ENCODE results near the gene RRAGC. TPM values are rescaled to one million over a fixed set of nuclear protein-coding genes. Genes with fewer than 3 reads are reported as not detected.
A peak's percentile ranks its signal among the peaks of the same experiment; 100 is the strongest.
"Not testable (repeated sequence)": the region's sequence is repeated elsewhere in the genome, so short reads cannot be mapped to it uniquely, and the experiment has no call there.

Gene RRAGC
- polyA plus RNA-seq, 12 donors = 19.1 to 29.1 (median 21.8) TPM; not detected in 1

DNA sequence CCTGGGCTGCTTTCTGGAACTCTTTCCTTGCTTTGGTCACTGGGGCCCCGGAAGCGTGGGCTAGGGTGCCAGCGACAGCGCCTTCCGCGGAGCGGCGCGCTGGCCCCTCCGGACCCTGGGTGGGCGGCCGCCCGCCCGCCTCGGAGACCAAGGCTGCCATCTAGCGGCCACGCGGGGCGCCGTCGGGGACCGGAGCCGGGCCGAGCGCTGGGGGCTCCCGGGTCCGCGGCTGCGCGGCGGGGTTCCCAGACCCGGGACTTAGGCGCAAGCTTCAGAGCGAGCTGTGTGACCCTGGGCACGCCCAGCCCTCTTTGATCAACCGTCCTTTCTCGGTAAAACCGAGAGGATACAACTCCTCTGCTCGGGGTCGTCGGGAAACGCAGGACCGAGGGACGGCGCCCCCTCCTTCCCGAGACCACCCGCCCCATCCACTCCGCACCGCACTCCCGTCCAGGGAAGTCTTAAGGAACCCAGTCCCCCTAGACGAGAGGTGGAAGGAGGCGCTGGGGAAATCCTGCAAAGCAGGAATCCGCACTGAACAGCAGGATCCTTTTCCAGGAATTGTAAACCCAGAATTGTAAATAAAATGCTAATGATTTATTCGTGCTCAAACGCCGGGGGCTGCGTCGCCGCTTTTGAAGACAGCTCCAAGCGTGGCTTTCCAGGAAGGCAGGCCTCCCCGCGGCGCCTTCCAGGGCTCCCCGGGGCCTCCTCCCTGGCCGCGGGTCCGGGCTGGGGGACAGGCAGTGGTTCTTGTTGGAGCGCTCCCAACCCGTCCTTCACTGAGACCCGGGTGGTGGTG lies 41.2 kb downstream of the RRAGC start:
- peak; percentile 28 for DNase-seq

DNA sequence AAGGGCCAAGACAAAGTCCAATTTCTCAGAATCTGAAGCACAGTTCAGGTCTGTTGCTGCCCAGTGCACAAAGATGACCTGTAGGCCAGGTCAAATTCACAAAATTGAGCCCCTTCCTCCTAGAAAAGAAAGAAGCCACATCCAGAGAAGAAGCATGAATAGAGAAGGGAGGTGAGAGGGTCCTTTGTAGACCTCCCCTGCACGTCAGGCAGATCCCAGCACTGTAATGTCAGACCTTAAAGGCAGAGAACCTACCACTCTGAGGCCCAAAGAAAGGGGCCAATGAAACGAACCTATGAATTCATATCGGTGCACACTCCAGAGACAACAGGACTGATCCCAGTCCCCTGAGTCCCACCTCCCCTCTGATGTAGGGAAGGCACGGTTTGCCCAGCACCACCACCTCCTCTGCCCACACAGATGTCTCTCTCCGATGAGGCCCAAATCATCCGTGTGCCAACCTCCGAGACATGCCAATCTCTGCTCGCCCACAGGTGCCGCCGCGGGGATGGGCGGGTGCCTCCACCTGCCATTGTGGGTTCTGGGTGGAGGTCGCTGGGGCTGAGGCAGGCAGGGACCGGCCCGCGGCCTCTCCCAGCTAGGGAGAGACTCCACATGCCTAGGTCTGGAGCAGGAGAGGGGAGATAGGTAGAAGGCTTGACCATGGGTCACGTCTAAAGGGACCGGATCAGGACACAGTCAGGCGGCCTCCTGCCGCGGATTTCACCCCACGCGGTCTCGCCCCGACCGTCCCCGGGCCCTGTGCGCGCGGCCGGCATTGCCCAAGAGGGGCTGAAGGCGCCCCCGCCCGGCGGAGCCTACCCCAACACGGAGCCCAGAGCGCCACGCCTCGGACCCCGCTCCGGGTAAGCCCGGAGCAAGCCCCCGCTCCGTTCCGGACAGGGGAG lies 42.1 kb downstream of the RRAGC start:
- DNase-seq = no peak

- DNase-seq = no peak
Measured at GRCh38 chr1:38815903-38816627, 43.5 kb downstream of the RRAGC start.

GRCh38 chr1:38814984-38815464 lies 44.5 kb downstream of the RRAGC start:
- no peak for DNase-seq

- DNase-seq = no peak
Measured at GRCh38 chr1:38814444-38814983, 45.1 kb downstream of the RRAGC start.

DNA sequence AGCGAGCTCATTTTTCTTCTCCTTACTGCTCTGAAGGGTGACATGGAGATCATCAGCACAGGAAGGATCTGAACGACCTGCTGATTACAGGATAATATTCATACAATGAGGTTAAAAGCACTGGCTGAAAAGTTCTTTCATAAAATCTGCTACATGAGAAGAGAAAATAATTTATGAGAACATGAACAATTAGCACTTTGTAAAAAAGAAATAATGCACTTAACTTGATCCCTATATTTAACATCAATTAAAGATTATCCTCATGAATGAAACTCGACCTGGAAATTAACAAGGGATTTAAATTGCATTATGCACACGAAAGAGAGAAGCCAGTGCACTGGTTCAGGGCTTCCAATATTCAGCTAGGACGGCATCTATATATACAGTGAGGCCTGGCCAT lies 46.6 kb downstream of the RRAGC start:
- DNase-seq = no peak

DNA sequence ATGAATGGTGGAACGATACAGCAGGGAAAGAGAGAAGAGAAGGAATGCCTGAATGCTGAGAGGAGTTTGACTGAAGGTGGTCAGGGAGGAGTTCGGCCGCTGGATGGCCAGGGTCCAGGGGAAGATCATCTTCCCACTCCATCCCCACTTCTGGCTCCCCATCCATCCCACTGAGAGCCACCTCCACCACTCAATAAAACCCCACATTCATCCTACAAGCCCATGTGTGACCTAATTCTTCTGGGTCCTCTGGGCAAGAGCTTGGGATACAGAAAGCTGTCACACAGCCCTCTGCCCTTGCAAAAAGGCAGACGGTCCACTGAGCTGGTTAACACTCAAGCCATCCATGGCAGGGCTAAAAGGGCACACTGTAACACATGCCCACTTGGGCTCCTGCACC lies 48.1 kb downstream of the RRAGC start:
- not testable (repeated sequence) for DNase-seq

DNA sequence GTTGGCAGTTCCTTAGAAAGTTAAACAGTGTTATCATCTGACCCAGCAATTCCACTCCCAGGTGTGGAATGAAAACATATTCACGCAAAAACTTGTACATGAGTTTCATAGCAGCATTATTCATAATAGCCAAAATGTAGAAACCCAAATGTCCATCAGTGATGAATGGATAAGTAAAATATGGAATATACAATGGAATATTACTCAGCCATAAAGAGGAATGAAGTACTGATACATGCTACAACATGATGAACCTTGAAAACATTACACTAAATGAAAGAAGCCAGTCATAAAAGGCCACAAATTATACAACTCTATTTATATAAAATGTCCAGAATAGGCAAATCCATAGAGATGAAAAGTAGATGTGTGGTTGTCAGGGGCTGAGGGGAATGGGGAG lies 53.5 kb downstream of the RRAGC start:
- DNase-seq = no peak

DNA sequence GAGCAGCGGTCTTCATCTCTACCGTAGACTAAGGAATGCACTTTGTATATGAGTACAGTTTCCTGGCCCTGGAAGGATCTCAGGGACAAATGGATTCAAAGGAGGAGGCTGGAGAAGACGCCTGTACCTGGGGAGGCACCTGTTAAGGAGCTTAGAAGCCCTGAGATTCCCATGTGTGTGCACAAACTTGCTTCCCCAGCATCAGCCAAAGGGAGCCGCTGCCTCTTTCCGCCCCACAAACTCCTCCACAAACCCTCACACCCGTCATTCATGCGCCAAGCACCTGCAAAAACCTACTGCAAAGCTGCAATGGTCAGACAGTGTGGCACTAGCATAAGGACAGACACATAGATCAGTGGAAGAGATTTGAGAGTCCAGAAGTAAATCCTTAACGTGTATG lies 54.5 kb downstream of the RRAGC start:
- no peak for DNase-seq

DNA sequence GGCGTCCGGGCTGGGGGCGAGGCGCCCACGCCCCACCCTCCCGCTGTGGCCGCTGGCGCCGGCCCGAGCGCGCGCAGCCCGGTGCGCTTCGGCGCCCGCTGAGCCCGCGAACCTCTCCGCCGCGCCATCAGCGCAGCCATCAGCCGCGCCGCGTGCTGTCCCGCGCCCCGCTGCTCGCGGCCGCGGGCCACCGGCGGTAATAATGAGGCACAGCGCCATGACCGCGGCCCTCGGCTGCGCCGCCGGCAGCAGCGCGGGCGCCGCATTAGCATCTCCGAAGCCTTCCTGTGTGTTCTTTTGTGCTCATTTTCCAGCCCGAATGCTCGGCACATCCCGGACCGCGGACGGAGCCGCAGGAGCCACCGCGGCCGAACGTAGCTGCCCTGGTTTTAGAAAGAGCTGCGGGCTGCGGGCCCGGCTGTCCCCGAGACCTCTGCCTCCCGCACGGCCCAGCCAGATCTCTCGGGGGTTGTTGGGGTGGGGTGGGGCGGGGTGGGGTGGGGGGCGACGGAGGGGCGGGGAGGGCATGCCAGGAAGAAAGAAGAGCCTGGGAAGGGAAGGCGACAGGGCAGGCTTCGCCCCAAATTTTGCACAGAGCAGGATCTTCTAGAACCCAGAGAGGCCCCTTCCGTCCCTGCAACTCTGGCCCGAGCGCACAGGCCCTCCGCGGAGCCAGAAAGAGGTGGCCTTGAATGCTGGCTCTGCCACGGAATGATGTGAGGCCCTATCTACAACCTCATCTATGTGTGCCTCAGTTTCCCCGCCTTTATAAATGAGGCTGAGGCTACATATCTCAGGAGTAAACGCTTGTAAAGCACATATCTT lies 55.3 kb downstream of the RRAGC start:
- no peak for DNase-seq

DNA sequence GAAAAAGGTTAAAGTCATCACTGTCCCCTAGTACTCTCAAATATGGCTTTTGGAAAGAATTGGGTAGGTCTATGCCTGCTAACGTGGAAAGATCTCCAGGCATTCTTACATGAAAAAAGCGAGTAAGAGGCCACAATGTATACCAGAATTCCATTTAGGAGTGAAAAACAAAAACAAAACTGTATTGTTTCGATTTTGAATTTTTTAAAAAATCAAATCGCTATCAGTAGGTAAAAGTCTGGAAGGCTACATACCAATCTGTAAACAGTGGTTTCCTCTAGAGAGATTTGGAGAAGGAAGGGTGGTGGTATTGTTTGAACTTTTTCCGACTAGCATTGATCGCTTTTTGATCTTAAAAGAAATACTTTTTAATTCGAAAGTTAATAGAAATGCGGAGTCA lies 55.9 kb downstream of the RRAGC start:
- no peak for DNase-seq

DNA sequence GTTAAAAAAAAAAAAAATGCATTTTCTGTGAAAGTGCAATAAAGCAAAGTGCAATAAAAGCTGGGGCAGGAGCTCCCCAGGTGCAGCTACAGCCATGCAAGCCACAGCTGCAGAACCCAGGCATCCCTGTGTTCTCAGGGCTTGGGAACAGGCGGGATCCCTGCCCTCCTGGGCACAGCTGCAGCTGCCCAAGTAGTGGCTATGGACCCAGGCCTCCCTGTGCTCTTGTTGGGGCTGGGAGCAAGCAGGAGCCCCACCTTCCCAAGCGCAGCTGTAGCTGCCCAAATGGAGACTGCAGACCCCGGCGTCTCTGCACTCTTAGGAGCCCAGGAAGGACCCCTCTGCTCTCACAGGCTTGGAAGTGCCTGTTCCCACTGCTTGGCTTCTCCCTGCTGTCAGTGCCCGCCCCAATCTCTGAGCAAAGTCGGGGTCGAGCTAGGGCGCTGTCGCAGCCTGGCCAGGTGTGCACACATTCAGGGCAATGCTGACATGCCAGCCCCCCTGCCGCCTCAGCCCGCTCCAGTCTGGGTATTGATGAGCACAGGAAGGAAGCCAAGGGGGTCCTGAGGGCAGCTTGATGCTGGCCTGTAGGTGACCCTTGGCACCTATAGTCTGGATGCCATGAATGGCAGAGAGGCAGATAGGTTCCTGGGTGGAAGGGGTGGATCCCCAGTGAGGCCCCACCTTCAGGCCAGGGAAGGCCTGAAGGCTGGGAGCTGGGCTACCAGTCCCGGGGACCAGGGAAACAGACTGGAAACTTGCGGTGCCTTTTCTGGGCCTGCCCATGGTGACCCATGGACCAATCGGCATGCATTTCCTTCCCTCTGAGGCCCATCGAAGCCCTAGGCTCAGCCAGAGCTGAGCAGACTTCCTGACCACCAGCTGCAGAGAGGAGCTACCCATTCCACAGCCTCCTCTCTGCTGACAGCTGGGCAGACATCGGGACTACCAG lies 58.6 kb downstream of the RRAGC start:
- no peak for DNase-seq

- DNase-seq = no peak
Measured at GRCh38 chr1:38793299-38793698, 66.3 kb downstream of the RRAGC start.

GRCh38 chr1:38791892-38792291 lies 67.7 kb downstream of the RRAGC start:
- DNase-seq = no peak

- no peak for DNase-seq
Measured at GRCh38 chr1:38791164-38791515, 68.4 kb downstream of the RRAGC start.

GRCh38 chr1:38790422-38791163 lies 69.0 kb downstream of the RRAGC start:
- no peak for DNase-seq

- no peak for DNase-seq
Measured at GRCh38 chr1:38789498-38790169, 69.9 kb downstream of the RRAGC start.

All from muscle of arm (tissue), 12 donors.